IMR-90 (cell line): ENCODE data around the gene PGK2.

Source experiments
- CTCF ChIP-seq: conservative IDR thresholded peaks from 2 replicates; pipeline ENCODE4 v1.5.1; 2012; ENCODE audit warnings: mild to moderate bottlenecking, low read depth, low read length, improper control_type of control experiment
- POLR2A ChIP-seq: IDR thresholded peaks from 2 replicates; pipeline ENCODE4 v1.6.1; 2012; ENCODE audit warnings: mild to moderate bottlenecking, low read depth, low read length
- USF2 ChIP-seq: fragments of 150-350 bp; IDR thresholded peaks from 2 replicates; pipeline ENCODE4 v1.6.1; 2017; ENCODE audit warnings: mild to moderate bottlenecking, antibody characterized with exemption, low read length, low read depth

GRCh38 chr6:49782293-49782692 is 4.8 kb downstream of the PGK2 start:
- TF ChIP-seq USF2 = no peak
- TF ChIP-seq POLR2A = no peak
- TF ChIP-seq CTCF = no peak
